GM19043 (cell line): ENCODE measurements around the gene HFE.
"Not testable (repeated sequence)": the region's sequence is repeated elsewhere in the genome, so short reads cannot be mapped to it uniquely, and the experiment has no call there.

Experiments used
- ATAC-seq: cut with Tn5 transposase; IDR thresholded peaks from one replicate; pipeline ENCODE4 v1.9.1; 2021; ENCODE audit warnings: low read depth; ENCODE audit not compliant: unreplicated experiment

The HFE gene

GRCh38 chr6:26105842-26106241 lies 18.6 kb downstream of the HFE start:
- no peak for ATAC-seq

- no peak for ATAC-seq
Measured at GRCh38 chr6:26107935-26108334, 20.7 kb downstream of the HFE start.

- ATAC-seq: no peak
Measured at GRCh38 chr6:26109772-26110171, 22.5 kb downstream of the HFE start.

GRCh38 chr6:26113570-26113969 lies 26.3 kb downstream of the HFE start:
- ATAC-seq: no peak

GRCh38 chr6:26115226-26115625 lies 28.0 kb downstream of the HFE start:
- ATAC-seq: no peak

GRCh38 chr6:26116267-26116666 lies 29.0 kb downstream of the HFE start:
- ATAC-seq: no peak

GRCh38 chr6:26118999-26119398 lies 31.8 kb downstream of the HFE start:
- ATAC-seq: no peak

- ATAC-seq: not testable (repeated sequence)
Measured at GRCh38 chr6:26120115-26120514, 32.9 kb downstream of the HFE start.

GRCh38 chr6:26120807-26121140 lies 33.5 kb downstream of the HFE start:
- no peak for ATAC-seq

- no peak for ATAC-seq
Measured at GRCh38 chr6:26121141-26122004, 34.1 kb downstream of the HFE start.

- no peak for ATAC-seq
Measured at GRCh38 chr6:26122005-26122388, 34.8 kb downstream of the HFE start.

- no peak for ATAC-seq
Measured at GRCh38 chr6:26122402-26122792, 35.2 kb downstream of the HFE start.

GRCh38 chr6:26122793-26123674 lies 35.8 kb downstream of the HFE start:
- ATAC-seq: peak; percentile 48

GRCh38 chr6:26123675-26123946 lies 36.4 kb downstream of the HFE start:
- no peak for ATAC-seq

GRCh38 chr6:26123947-26124780 lies 36.9 kb downstream of the HFE start:
- ATAC-seq: peak; percentile 60

- ATAC-seq: no peak
Measured at GRCh38 chr6:26124781-26125685, 37.8 kb downstream of the HFE start.

GRCh38 chr6:26126394-26127235 lies 39.4 kb downstream of the HFE start:
- ATAC-seq: no peak

GRCh38 chr6:26128013-26128771 lies 41.0 kb downstream of the HFE start:
- no peak for ATAC-seq
